ENCODE results near the gene A2M. TPM values are rescaled to one million over a fixed set of nuclear protein-coding genes. Genes with fewer than 3 reads are reported as not detected.

A2M gene
- total RNA-seq, 1 experiment from 2014 or later: not detected

GRCh38 chr12:9101018-9101687, 14.6 kb downstream of the A2M start:
- DNase-seq (ENCODE audit: extremely low read depth, low read depth): no peak

GRCh38 chr12:9099552-9100190, 16.0 kb downstream of the A2M start:
- no peak for DNase-seq (ENCODE audit: extremely low read depth, low read depth)

GRCh38 chr12:9098463-9099026, 17.2 kb downstream of the A2M start:
- no peak for DNase-seq (ENCODE audit: extremely low read depth, low read depth)

- DNase-seq (ENCODE audit: extremely low read depth, low read depth): no peak
Observed at GRCh38 chr12:9098115-9098452, 17.6 kb downstream of the A2M start.

GRCh38 chr12:9096563-9097176, 19.0 kb downstream of the A2M start:
- DNase-seq (ENCODE audit: extremely low read depth, low read depth): no peak

GRCh38 chr12:9095322-9095721, 20.4 kb downstream of the A2M start:
- no peak for DNase-seq (ENCODE audit: extremely low read depth, low read depth)

GRCh38 chr12:9094512-9095206, 21.1 kb downstream of the A2M start:
- DNase-seq (ENCODE audit: extremely low read depth, low read depth): no peak

GRCh38 chr12:9091891-9092598, 23.7 kb downstream of the A2M start:
- no peak for DNase-seq (ENCODE audit: extremely low read depth, low read depth)

- DNase-seq (ENCODE audit: extremely low read depth, low read depth): no peak
Observed at GRCh38 chr12:9090220-9090619, 25.5 kb downstream of the A2M start.

- DNase-seq (ENCODE audit: extremely low read depth, low read depth): no peak
Observed at GRCh38 chr12:9087087-9087835, 28.5 kb downstream of the A2M start.

- DNase-seq (ENCODE audit: extremely low read depth, low read depth): no peak
Observed at GRCh38 chr12:9086087-9086486, 29.6 kb downstream of the A2M start.

- DNase-seq (ENCODE audit: extremely low read depth, low read depth): no peak
Observed at GRCh38 chr12:9084417-9084816, 31.3 kb downstream of the A2M start.

- DNase-seq (ENCODE audit: extremely low read depth, low read depth): no peak
Observed at GRCh38 chr12:9083793-9084192, 31.9 kb downstream of the A2M start.

- no peak for DNase-seq (ENCODE audit: extremely low read depth, low read depth)
Observed at GRCh38 chr12:9081667-9082427, 33.9 kb downstream of the A2M start.

GRCh38 chr12:9079883-9080675, 35.6 kb downstream of the A2M start:
- DNase-seq (ENCODE audit: extremely low read depth, low read depth): no peak

- no peak for DNase-seq (ENCODE audit: extremely low read depth, low read depth)
Observed at GRCh38 chr12:9079082-9079481, 36.6 kb downstream of the A2M start.

- DNase-seq (ENCODE audit: extremely low read depth, low read depth): no peak
Observed at GRCh38 chr12:9077152-9078031, 38.3 kb downstream of the A2M start.

All from NCI-H460 (cell line).